AG09319 (cell line): ENCODE measurements around the gene ATXN2L.
"Not testable (repeated sequence)": the region's sequence is repeated elsewhere in the genome, so short reads cannot be mapped to it uniquely, and the experiment has no call there.

Experiments used
- DNase-seq: peaks from one replicate; pipeline ENCODE4 v3.0.0-alpha.2; 2010; ENCODE audit warnings: low read depth; ENCODE audit errors: extremely low read depth
- CTCF ChIP-seq: IDR thresholded peaks from 2 replicates; pipeline ENCODE4 v1.5.1; 2011; ENCODE audit warnings: low read depth, mild to moderate bottlenecking, inconsistent platforms, low read length, moderate library complexity

Gene ATXN2L, protein sequence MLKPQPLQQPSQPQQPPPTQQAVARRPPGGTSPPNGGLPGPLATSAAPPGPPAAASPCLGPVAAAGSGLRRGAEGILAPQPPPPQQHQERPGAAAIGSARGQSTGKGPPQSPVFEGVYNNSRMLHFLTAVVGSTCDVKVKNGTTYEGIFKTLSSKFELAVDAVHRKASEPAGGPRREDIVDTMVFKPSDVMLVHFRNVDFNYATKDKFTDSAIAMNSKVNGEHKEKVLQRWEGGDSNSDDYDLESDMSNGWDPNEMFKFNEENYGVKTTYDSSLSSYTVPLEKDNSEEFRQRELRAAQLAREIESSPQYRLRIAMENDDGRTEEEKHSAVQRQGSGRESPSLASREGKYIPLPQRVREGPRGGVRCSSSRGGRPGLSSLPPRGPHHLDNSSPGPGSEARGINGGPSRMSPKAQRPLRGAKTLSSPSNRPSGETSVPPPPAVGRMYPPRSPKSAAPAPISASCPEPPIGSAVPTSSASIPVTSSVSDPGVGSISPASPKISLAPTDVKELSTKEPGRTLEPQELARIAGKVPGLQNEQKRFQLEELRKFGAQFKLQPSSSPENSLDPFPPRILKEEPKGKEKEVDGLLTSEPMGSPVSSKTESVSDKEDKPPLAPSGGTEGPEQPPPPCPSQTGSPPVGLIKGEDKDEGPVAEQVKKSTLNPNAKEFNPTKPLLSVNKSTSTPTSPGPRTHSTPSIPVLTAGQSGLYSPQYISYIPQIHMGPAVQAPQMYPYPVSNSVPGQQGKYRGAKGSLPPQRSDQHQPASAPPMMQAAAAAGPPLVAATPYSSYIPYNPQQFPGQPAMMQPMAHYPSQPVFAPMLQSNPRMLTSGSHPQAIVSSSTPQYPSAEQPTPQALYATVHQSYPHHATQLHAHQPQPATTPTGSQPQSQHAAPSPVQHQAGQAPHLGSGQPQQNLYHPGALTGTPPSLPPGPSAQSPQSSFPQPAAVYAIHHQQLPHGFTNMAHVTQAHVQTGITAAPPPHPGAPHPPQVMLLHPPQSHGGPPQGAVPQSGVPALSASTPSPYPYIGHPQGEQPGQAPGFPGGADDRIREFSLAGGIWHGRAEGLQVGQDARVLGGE

GRCh38 chr16:28822520-28823290, at the start of gene ATXN2L:
Gene ATXN2L (plus strand): TSS chr16:28822999. CDS start chr16:28823260, 261 bp downstream.
- no peak for TF ChIP-seq CTCF
- DNase-seq, result peak; percentile 93

DNA sequence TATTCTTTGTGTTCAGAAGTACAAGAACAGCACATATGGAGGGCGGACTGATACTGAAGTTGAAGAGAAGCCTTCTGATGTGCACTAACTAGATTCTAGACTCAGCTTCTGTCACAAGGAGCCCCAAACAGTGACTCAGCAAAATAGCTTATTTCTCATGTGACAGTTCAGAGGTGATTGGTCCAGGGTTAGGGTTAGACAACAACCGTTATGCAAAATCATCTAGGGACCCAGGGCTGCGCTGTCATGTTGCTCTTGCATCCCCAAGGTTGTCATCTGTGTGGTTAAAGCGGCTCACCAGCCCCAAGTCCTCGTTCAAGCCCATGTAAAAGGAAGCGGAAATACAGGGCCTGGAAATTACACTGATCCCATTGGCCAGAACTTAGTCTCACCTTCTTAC, 41.1 kb upstream of the ATXN2L start:
- DNase-seq, result not testable (repeated sequence)

DNA sequence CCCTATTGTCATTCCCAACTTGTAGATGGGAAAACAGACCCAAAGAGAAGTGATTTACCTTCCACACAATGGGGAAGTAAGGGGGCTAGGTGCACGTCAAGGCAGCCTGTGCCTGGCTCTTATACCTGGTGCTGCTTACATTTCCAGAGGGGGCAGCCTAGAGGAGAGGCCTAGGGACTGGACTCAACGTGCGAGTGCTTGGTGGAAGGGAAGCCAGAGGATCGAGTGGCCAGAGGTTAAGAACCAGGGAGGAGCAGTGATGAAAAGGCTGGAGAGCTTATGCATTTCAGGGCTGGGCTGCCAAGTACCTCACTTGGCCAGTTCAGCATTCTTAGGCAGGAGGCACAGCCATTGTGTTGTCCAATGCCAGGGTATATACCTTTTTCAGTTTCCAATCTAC, 40.4 kb upstream of the ATXN2L start:
- DNase-seq, result not testable (repeated sequence)

DNA sequence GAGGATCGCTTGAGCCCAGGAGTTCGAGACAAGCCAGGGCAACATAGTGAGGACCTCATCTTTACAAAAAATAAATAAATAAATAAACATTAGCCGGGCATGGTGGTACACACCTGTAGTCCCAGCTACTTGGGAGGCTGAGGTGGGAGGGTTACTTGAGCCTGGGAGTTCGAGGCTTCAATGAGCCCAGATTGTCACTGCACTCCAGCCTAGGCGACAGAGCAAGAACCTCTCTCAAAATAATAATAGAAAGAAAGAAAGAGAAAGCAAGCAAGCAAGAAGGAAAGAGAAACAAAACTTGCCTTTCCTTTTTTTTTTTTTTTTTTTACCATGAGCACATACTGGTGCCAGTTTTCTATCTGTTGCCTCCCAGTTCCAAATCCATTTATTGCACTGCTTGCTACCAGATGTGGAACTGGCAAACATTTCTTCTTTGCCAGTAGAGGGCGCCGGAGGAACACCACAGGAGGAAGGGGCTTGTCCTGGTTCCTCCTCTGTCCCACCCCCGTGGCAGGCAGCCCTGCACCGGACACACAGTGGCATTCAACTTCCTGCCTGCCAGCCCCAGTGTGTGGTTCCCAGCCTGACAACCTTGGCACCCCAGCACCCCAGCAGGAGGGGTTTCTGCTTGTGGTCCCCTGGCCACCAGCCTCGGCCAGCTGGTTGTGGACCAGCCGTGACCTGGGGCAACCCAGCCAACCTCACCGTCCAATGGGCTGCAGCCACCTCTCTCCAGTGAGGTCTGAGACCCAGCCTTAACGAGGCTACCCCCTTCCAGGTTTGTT, 20.4 kb upstream of the ATXN2L start:
- DNase-seq, result peak; percentile 56
- peak; percentile 31 for TF ChIP-seq CTCF

DNA sequence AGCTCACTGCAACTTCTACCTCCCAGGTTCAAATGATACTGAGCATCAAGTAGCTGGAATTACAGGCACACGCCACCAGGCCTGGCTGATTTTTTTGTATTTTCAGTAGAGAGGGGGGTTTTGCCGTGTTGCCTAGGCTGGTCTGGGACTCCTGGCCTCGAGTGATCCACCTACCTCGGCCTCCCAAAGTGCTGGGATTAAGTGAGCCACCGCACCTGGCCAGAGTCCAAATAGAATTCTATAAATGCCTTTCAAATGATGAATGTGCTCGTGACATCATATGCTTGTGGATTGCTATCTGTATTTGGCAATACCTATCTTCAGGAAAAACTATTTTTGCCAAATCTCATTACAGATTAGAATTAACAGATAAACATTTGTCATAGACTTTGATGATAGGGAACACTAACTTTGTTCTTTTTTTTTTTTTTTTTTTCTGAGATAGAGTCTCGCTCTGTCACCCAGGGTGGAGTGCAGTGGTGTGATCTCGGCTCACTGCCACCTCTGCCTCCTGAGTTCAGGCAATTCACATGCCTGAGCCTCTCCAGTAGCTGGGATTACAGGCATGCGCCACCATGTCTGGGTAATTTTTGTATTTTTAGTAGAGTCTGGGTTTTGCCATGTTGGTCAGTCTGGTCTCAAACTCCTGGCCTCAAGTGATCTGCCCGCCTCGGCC, 15.2 kb upstream of the ATXN2L start:
- not testable (repeated sequence) for DNase-seq

DNA sequence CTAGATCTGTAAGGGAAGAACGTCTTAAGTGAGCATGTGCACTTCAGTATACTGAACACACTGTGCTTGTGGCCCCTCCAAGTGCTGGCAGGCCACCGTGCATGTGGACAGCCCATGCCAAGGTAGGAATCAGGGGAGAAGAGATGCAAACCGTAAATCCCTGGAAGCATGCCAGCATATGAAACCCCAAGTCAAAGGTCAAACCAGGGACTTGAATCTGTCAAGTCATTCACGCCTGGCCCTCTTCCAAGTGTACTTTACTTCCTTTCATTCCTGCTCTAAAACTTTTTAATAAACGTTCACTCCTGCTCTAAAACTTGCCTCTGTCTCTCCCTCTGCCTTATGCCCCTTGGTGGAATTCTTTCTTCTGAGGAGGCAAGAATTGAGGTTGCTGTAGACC, 2.8 kb upstream of the ATXN2L start:
- DNase-seq, result no peak
- no peak for TF ChIP-seq CTCF

DNA sequence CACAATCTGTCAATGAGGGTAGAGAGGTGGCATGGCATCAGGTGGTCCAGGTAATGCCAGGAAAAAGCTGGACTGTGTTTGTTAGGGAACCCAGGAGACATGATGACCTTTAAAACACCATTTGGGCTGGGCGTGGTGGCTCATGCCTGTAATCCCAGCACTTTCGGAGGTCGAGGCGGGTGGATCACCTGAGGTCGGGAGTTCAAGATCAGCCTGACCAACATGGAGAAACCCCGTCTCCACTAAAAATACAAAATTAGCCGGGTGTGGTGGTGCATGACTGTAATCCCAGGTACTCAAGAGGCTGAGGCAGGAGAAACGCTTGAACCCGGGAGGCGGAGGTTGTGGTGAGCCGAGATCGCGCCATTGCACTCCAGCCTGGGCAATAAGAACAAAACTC, 2.3 kb upstream of the ATXN2L start:
- DNase-seq, result not testable (repeated sequence)

DNA sequence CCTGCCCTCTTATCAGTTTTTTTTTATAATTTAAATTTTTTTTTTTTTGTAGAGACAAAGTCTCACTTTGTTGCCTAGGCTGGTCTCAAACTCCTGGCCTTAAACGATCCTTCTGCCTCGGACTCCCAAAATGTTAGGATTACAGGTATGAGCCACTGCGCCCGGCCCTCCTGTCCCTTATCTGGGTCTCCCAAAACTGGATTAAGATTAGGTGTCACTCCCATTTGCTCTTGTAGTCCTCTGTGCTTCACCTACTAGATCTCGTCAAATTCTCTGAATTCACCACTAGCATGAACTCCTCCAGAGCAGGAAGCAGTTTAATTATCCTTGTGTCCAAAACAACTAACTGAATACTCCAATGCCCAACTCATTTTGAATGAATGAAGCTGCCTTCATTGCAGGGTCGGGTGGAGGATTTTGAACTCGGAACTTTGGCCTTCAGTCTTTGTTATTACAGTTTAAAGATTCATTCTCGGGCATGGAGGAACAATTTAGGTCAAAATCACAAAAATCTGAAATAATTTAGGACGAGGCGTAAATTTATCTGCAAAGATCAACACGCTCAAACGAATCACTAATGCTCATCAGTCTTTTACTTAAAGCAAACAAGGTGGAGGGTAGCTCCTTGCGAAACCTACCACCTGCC, 802 bp upstream of the ATXN2L start:
- no peak for DNase-seq
- no peak for TF ChIP-seq CTCF
